ENCODE results near the gene PAGR1.

PAGR1 gene

DNA sequence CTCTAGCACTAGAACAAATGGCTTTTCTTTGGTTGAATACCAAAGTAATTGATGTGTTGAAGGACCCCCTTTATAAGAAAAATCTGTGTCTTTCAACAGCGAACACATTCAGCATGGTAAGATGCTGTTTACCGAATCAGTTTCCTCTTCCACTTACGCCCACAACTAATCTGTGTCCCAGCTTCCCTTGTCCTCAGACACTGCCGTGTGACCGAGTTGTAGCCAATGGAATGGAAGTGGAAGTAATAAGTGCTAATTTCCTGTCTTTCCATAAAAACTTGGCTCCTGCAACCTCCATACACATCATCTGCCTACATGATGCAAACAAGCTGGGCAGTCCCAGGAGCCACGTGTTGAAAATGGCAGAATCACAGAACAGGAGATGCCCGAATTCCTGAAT, 36.7 kb downstream of the PAGR1 start:
- Histone ChIP-seq H3K27ac (no peak overlapping the region), H3K9ac (no peak overlapping the region), H3K36me3 (ENCODE audit: insufficient read depth) (no peaks in the 10 kb centered on the region), H3K27me3 (ENCODE audit: insufficient read depth, low read depth) (no peaks in the 10 kb centered on the region), H4K20me1 (ENCODE audit: insufficient read depth) (no peaks in the 10 kb centered on the region), H2AFZ (ENCODE audit: low read depth) (no peak overlapping the region), H3K4me3 (IDR thresholded peaks at IDR 0.05; ENCODE audit: insufficient read depth, low read depth, low read length) (no peak overlapping the region), H3K4me2 (no peak overlapping the region), H3K4me1 (ENCODE audit: low read depth, poor library complexity, severe bottlenecking) (no peaks in the 10 kb centered on the region), H3K79me2 (ENCODE audit: insufficient read depth, low read depth) (no peaks in the 10 kb centered on the region)
- TF ChIP-seq CTCF (conservative IDR thresholded peaks at IDR 0.05; ENCODE audit: low read depth, low read length): no peak

DNA sequence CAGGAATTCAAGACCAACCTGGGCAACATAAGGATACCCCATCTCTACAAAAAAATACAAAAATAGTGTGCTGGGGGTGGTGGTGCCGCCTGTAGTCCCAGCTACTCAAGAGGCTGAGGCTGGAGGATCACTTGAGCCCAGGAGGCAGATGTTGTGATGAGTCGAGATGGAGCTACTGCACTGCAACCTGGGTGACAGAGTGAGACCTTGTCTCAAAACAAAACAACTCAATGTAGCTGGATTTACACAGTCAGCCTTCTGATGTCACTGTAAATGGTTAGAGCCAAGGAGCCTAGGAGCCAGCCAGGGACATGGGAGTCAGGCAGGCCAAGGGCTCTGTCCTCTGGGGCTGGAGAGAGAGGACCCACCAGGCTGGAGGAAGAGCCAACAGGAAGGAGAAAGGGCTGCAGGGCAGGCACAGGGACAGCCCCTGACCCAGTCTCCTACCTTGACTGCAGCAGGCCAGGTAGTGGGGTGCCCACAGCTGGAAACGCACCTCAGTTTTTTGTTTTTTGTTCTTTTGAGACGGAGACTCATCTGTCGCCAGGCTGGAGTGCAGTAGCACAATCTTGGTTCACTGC, 38.7 kb downstream of the PAGR1 start:
- Histone ChIP-seq H3K4me3 (IDR thresholded peaks at IDR 0.05; ENCODE audit: insufficient read depth, low read depth, low read length) (no peak overlapping the region), H3K4me1 (ENCODE audit: low read depth, poor library complexity, severe bottlenecking) (no peaks in the 10 kb centered on the region), H3K27me3 (ENCODE audit: insufficient read depth, low read depth) (no peaks in the 10 kb centered on the region), H3K27ac (no peak overlapping the region), H3K79me2 (ENCODE audit: insufficient read depth, low read depth) (no peaks in the 10 kb centered on the region), H4K20me1 (ENCODE audit: insufficient read depth) (no peaks in the 10 kb centered on the region), H2AFZ (ENCODE audit: low read depth) (no peak overlapping the region), H3K4me2 (no peak overlapping the region), H3K36me3 (ENCODE audit: insufficient read depth) (peaks cover 3% of the 10 kb centered on the region; the same call in 1 of the 2 replicates), H3K9ac (no peak overlapping the region)
- no peak for TF ChIP-seq CTCF (conservative IDR thresholded peaks at IDR 0.05; ENCODE audit: low read depth, low read length)

- TF ChIP-seq CTCF (conservative IDR thresholded peaks at IDR 0.05; ENCODE audit: low read depth, low read length): no peak
- no peak overlapping the region for H3K4me2 ChIP-seq
These were observed 41.3 kb downstream of the PAGR1 start for GRCh38 chr16:29857133-29857760.

DNA sequence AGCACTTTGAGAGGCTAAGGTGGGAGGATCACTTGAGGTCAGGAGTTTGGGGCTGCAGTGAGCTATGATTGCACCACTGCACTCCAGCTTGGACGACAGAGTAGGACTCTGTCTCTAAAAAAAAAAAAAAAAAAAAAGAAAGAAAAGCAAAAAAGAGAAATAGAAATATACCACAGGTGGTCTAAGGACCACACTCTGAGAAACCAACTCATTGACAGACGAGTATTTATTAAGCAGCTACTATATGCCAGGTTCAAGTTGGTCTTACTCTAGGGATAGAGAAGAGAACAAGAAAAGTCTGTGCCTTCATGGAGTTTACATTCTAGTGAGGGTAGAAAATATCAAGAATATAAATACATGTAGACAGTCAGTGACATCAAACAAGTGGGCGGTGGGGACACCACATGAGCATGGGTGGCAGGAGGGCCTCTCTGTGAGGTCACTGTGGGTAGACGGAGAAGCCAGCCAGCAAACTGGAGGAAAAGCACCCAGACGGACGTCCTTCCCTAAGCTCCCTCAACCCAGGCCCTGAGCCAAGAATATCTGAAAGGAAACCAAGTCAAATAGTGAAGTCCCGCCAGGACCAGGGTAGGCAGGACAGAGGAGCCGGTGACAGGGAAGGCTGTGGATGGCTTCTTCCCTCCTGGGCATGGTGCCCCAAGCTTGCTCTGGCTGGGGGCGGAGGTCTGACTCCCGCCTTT, 42.3 kb downstream of the PAGR1 start:
- no peak overlapping the region for H3K9ac ChIP-seq
- no peaks in the 10 kb centered on the region for H3K27me3 ChIP-seq (ENCODE audit: insufficient read depth, low read depth)
- no peaks in the 10 kb centered on the region for H4K20me1 ChIP-seq (ENCODE audit: insufficient read depth)
- no peak overlapping the region for H3K27ac ChIP-seq
- H3K4me2 ChIP-seq: no peak overlapping the region
- peaks cover 4% of the 10 kb centered on the region; the same call in 1 of the 2 replicates for H3K36me3 ChIP-seq (ENCODE audit: insufficient read depth)
- H2AFZ ChIP-seq (ENCODE audit: low read depth): no peak overlapping the region
- H3K4me3 ChIP-seq (IDR thresholded peaks at IDR 0.05; ENCODE audit: insufficient read depth, low read depth, low read length): no peak overlapping the region
- H3K4me1 ChIP-seq (ENCODE audit: low read depth, poor library complexity, severe bottlenecking): peaks cover 13% of the 10 kb centered on the region
- H3K79me2 ChIP-seq (ENCODE audit: insufficient read depth, low read depth): peaks cover 13% of the 10 kb centered on the region; the same call in 1 of the 2 replicates
- TF ChIP-seq CTCF (conservative IDR thresholded peaks at IDR 0.05; ENCODE audit: low read depth, low read length): no peak

More at GRCh38 chr16:29857133-29857760, 41.3 kb downstream of the PAGR1 start:
- Histone ChIP-seq H2AFZ (ENCODE audit: low read depth) (no peak overlapping the region), H3K79me2 (ENCODE audit: insufficient read depth, low read depth) (peaks cover 6% of the 10 kb centered on the region; the same call in 1 of the 2 replicates), H3K27ac (no peak overlapping the region), H3K27me3 (ENCODE audit: insufficient read depth, low read depth) (no peaks in the 10 kb centered on the region), H3K36me3 (ENCODE audit: insufficient read depth) (peaks cover 4% of the 10 kb centered on the region; the same call in 1 of the 2 replicates), H3K4me1 (ENCODE audit: low read depth, poor library complexity, severe bottlenecking) (peaks cover 11% of the 10 kb centered on the region), H3K9ac (no peak overlapping the region), H4K20me1 (ENCODE audit: insufficient read depth) (no peaks in the 10 kb centered on the region), H3K4me3 (IDR thresholded peaks at IDR 0.05; ENCODE audit: insufficient read depth, low read depth, low read length) (no peak overlapping the region)
